Measurements from ENCODE around the gene RNU6-7.

RNU6-7 gene

GRCh38 chr14:32205554-32205953 lies 3.7 kb downstream of the RNU6-7 start:
- DNase-seq (ENCODE audit: low read depth): no peak

GRCh38 chr14:32205984-32206383 lies 4.1 kb downstream of the RNU6-7 start:
- DNase-seq (ENCODE audit: low read depth): no peak

DNA sequence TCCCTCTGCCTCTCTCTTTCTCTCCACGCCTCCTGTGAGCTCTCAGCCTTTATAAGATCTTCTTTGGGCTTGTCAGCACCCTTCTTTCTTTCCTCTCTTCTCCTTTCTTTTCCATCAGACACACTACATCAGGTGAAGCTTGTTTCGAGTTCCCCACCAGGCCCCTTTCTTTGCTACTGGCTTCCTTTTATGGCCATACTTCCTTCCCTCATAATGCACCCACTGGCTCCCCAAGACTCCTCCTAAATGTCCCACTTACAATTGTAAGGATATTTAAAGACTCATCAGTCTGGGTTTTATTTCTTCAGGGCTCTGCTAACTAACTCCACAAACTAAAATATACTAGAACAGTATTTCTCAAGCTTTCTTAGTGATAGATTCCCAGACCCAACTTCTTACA lies 4.7 kb downstream of the RNU6-7 start:
- no peak for DNase-seq (ENCODE audit: low read depth)

GRCh38 chr14:32208490-32208889 lies 6.6 kb downstream of the RNU6-7 start:
- DNase-seq (ENCODE audit: low read depth): no peak

DNA sequence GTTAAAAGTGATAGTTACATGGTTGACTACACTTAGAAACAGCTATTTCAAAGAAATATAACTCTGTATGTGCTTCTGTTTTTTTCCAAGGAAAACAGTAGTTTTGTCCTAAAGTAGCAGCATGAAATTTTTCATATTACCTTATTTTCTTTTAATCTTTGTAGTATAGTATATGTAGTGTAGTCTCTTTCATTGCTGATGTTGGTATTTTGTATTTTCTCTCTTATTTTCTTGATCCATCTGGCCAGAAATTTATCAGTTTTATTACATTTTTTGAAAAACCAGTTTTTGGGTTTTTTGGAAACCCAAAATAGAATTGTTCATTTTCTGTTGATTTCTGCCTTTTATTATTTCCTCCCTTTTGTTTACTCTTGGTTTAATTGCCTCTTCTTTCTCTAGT lies 7.6 kb downstream of the RNU6-7 start:
- DNase-seq (ENCODE audit: low read depth): no peak

GRCh38 chr14:32211068-32211404 lies 9.2 kb downstream of the RNU6-7 start:
- no peak for DNase-seq (ENCODE audit: low read depth)

- no peak for DNase-seq (ENCODE audit: low read depth)
These were observed 11.0 kb downstream of the RNU6-7 start for GRCh38 chr14:32212833-32213232.

- no peak for DNase-seq (ENCODE audit: low read depth)
These were observed 15.5 kb downstream of the RNU6-7 start for GRCh38 chr14:32217301-32217700.

- no peak for DNase-seq (ENCODE audit: low read depth)
These were observed 23.0 kb downstream of the RNU6-7 start for GRCh38 chr14:32224737-32225377.

GRCh38 chr14:32225378-32225920 lies 23.6 kb downstream of the RNU6-7 start:
- no peak for DNase-seq (ENCODE audit: low read depth)

DNA sequence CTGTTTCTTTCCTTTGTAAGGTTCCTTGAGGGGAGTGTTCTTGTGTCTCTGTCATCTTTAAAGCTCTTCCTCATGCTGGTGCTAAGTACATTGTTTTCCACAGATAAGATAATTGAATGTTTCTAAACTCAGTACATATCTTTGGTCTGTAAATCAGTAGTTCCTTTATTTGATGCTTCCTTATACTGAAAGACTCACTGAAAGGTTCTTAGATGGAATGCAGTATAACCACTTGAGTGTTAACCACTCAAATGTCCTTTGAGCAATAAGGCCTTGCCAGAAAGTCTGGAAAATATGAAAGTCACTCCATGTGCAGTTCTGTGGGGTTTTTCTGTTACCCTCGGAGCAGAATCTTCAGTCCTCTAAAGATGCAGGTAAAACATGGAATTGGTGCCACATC lies 24.2 kb downstream of the RNU6-7 start:
- no peak for DNase-seq (ENCODE audit: low read depth)

GRCh38 chr14:32230181-32230580 lies 28.3 kb downstream of the RNU6-7 start:
- no peak for DNase-seq (ENCODE audit: low read depth)

DNA sequence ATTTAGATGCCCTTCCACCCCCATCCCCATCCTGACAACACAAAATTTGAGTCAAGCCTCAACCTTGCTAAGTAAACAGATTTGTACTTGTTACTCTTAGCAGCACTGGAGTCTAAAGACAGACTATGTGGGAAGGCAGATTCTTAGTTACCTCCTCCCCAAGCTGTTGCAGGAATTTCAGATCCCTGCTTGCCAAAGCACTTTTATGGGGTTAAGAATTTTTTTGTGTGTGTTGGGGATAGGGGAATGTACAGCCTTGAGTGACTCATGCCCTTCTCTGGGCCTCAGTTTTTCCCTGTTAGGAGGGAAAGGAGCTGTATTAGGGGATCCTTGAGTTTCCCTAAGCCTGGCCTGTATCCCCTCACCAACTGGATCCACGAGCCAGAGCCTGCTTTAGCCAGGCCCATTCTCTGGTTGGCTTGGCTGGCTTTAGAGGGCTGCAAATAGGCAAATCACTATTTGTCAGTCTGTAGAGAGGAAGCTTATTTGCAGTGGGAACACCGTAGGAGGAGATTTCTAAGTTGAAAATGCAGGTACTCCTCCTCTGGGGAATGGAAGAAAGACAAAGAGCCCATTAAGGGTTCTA lies 28.9 kb downstream of the RNU6-7 start:
- no peak for DNase-seq (ENCODE audit: low read depth)

DNA sequence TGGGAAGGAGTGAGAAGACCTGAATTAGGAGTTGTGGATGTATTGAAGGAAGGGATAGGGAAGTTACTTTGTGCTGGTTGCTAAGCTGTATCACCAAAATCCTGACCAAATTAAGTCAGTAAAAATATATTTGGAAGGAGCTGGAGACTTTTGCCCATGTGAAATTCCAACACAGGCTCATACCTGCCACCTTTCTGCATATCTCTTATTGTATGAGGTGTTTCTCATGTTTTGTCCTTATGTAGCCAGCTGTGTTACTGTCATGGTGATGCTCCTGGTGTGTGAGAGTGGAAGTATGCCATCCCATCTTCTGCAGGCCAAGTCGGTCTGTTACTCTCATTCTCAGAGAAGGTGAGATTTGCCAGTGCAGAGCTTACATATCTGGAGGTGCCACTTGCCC lies 30.6 kb downstream of the RNU6-7 start:
- no peak for DNase-seq (ENCODE audit: low read depth)

DNA sequence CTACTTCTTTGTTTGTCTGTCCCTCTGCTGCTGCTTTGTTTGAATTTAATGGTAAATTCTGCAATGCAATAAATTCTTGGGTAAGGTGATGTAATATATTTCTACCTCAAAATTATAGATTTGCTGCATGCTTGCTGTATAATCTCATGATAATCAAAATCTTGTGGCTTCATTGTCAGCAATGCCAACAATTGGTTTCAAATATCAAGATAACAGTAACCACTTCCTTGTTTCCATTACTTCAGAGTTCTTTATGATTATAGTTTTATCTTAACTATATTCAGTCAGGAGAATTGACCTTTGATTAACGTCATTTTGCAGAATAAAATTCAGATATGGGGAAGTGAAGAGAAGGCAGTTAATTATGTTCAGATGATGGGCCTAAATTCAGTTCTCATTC lies 31.4 kb downstream of the RNU6-7 start:
- no peak for DNase-seq (ENCODE audit: low read depth)

DNA sequence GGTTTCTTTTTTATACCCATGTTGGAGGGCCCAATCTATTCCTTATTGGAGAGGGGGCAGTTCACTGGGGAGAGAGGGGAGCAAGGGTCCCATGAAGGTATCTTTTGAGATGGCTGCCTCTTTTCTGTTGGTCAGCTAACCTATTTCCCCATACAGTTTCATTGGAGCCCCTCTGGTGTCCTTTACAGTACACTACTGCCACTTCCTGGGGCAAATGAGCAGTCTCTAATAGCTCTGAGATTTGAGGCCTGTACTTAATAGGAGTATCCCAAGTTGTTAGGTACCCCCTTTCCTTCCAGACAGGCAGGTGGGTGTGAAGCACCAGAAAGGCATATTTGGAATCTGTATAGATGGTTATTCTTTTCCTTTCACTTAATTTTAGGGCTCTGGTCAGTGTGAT lies 42.6 kb downstream of the RNU6-7 start:
- DNase-seq (ENCODE audit: low read depth): no peak

DNA sequence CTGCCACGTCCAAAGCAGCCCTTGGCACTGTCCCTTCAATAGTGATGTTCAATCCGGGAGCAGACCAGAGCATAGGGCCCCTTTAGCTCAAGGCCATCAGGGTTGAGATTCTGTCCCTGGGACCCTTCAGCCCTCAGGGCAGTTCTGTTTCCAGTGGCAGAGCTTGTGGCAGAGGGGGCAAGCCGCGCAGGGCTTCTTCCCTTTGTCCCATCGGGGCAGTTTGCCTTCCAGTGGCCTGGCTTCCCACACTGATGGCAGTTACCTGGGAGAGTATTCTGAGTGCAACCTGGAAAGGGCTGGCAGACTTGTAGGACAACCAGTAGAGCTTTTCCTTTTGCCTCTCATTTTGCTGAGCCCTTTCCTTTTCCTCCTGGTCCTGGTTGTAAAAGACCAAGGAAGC lies 44.9 kb downstream of the RNU6-7 start:
- DNase-seq (ENCODE audit: low read depth): no peak

- DNase-seq (ENCODE audit: low read depth): no peak
These were observed 47.5 kb downstream of the RNU6-7 start for GRCh38 chr14:32249371-32249770.

DNA sequence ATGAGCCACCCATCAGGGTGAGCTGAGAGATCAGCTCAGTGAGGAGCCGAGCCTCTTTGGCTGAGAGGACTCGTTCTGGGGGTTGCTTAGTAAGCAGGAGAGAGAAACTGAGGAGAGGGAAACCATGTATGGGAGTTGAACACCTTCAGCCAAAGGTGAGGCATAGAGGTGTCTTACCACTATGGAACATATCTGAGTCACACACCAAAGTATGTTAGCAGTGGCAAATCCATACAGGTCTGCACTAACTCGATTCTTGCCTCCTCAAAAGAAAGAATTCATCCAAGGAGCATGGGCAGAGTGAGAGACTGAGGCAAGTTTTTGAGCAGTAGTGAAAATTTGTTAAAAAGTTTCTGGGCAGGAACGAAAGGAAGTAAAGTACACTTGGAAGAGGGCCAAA lies 47.9 kb downstream of the RNU6-7 start:
- DNase-seq (ENCODE audit: low read depth): no peak

DNA sequence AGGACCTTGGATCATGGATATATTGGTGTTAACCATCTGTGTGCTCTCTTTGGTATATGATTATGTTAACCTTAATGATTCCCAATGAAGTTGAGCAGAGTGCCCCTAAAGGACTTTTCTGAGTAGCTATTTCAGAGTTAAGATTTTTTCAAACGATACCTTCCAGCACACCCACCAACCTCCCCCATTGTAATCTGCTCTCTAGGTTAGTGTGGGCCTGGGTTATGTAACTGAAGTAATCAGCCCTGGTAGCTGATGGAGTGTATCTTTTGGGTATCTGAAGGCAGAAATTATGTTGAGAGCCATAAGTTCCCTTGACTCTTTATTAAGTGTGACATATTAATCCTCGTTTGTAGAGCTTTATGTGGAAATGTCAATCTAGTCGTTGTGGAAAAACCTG lies 48.8 kb downstream of the RNU6-7 start:
- no peak for DNase-seq (ENCODE audit: low read depth)

DNA sequence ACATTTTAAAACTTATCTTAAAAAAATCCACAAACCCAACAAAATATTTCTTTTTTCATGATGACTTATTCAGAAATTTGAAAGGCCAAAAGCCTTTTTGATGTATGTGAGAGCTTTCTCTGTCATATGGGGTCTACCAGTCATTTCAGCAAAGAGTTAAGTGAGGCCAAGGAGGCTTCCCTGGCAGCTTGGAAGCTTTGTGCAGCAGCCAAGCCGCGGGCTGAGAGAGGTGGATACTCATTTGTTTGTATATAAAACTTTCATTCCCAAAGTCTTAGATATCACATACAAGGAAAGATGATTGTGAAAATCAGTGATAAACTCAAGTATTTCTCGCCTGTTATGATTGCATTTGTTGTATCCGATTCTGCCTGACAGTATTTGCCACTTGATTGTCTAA lies 49.7 kb downstream of the RNU6-7 start:
- DNase-seq (ENCODE audit: low read depth): no peak

All from activated T-helper 9 cell treated with anti-CD3 and anti-CD28 coated beads, Interleukin-2, amount 50 U/mL, for 16 hours (primary cell).